Stimulated activated CD4-positive, alpha-beta T cell treated with anti-CD3 and anti-CD28 coated beads, Interleukin-2, amount 100 ng/mL, for 4 hours (primary cell): Measurements from ENCODE around the gene MOB1B.
"Not testable (repeated sequence)": the region's sequence is repeated elsewhere in the genome, so short reads cannot be mapped to it uniquely, and the experiment has no call there.

Source experiments
- DNase-seq: peaks from one replicate; pipeline ENCODE4 v3.0.0-alpha.2; 2020; ENCODE audit warnings: low read depth

The MOB1B gene

DNA sequence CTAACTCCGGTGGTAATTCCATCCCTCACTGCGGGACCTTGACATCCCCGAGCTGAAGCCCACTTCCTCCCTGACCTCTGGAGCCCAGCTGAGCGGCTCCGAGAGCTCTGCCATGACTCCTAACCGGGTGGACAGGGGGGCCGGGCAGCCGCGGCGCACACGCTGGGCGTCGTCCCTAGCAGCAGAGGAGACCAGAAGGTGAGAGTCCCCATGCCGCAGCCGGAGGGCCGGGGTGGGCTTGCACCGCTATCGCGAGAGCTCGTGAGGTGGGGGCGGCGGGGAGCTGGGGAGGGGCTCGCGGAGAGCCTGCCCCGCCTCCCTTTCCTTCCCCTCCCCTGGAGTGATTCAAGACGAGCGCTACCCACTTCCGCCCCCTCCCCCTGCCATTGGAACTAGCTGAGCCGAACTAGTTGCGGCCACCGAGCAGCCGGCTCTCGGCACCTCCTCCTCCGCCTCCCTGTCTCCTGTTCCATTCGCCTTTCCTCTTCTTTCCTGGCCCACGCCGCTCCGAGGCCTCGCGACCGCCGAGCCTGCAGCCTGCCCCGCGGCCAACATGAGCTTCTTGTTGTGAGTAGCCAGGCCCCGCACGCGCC lies at the start of gene MOB1B:
MOB1B (plus strand) TSS at position 386 of the 593 bp plus-strand sequence; CDS start at position 554, 168 bp downstream.
- peak; percentile 82 for DNase-seq

DNA sequence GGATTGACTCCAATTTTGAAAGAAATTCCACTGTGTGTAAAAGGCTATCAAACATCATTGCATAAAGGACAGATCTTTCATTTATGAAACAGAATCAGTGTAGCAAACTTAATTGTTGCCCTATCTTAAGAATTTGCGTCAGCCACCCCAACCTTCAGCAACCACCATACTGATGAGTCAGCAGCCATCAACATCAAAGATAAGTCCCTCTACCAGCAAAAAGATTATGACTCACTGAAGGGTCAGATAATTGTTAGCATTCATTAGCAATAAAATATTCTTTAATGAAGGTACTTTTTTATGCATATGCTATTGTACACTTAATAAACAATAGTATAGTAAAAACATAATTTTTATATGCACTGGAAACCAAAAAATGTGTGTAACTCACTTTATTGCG lies 46.7 kb upstream of the MOB1B start:
- no peak for DNase-seq

DNA sequence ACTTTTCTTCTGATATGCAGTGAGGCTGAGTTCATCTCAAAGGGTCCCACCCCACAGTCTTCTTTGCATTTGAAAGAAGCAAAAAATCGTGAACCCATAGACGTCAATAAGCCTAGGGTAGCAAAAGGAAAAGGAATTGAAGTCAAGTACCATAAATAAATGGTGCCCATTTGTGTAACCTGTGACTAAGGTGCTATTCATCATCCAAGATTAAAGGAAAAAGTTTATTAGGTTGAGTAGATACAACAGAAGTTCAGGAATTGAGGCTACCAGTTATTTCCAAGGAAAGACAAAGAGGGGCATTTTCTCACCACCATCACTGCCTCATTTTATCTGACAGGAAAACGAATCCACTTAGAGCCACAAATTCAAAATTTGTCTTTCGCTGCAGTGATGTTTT lies 43.7 kb upstream of the MOB1B start:
- DNase-seq: no peak

DNA sequence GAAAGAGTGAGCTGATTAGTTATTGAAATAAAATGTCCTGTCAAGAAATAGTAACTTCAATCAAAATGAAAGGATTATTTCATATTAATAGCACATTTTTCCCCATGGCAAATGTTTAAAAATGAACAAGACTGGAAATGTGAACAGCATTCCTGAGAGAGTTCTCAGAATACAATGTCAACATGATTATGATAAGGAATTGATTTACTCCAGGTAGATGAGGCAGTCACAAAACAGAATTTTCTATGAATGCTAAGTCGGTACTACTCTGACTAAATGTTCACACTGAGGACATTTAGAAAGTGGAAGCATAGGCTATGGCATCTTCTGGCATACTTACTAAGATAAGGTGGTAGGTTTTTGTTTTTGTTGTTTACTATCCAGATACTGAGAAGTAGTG lies 43.1 kb upstream of the MOB1B start:
- DNase-seq: no peak

DNA sequence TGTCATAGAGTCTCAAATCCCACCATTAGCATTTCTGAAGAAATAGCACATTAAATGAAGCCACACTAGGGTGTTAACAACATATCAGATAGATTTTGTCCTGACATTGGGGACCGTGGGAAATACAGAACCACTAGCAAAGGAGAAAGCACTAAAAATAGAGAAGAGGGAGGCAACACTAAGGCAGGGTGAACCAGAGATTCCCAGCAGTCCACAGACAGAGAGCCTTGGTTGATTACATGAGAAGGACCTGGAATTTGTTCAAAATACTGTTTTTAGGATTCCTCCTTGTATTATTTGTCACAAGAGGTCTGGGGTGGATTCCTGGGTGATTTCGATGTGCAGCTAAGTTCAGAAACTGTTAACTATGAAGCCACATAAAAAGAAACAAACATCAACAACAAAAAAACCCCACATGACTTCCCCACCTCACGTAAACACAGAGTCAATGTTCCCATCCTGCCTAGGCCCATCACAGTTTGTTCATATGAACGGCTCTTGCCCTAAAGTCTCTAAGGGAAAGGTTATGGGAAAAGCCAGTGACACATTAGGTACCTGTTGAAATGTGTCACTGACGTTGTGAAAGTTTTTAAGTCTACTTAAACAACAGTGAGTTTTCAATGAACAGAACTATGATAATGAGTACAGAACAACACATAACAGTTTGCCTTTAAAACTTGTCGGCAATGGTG lies 38.9 kb upstream of the MOB1B start:
- no peak for DNase-seq

DNA sequence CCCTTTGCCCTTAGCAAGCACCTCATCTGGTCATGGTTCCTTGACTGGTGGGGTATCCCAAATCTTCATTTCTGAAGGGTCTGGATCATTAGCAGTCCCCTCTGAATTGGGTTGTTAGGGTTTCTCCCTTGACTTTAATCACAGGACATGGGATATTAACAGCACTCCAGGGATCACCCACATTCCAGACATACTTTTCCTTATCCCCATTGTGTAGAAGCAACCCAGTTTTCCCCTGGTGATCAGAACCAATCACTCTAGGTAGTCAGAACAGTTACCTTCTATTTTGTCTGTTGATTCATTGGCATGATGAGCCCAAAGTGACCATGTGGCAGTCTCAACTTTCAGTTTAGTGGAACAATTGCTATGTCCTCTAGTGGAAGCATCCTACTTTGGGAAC lies 33.4 kb upstream of the MOB1B start:
- DNase-seq: no peak

DNA sequence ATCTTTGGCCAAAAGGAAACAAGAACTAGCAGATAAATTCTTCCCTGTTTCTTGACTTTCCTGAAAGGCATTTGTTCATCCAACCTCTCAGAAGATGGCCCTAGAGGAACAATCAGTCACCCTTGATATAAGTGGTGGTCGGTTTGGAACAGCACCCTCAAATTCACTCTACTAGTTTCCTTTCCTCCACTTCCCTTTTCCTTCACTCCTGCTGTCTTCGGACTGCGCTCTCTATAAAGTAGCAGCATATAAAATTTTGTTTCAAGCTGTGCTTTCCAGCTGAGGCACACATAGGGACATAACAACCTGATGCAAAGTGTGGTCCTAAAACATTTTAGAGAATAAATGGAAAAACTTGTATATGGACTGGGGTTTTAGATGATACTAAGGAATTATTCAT lies 29.0 kb upstream of the MOB1B start:
- no peak for DNase-seq

DNA sequence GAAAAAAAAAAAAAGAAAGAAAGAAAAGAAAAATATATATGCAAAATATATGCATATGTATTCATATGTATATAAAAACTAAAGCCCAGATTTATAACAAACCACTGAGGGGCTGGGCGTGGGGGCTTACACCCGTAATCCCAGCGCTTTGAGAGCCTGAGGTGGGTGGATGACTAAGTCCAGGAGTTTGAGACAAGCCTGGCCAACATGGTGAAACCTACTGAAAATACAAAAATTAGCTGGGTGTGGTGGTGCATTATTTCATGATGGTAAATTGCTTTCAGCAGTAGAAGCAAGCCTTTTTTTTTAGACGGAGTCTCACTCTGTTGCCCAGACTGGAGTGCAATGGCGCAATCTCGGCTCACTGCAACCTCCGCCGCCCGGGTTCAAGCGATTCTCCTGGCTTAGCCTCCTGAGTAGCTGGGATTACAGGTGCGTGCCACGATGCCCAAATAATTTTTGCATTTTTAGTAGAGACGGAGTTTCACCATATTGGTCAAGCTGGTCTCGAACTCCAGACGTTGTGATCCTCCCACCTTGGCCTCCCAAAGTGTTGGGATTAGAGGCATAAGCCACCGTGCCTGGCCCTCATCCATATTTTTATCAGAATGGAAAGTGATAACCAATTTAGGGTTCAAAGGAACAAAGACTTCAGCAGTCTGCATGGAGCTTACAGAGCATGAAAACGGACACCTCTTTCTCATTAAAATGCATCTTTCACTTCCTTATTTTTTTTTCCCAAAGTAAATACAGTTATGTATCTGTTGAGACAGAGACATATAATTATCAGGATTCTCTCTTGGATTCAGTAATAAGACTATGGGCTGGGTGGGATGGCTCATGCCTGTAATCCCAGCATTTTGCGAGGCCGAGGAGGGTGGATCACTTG lies 27.7 kb upstream of the MOB1B start:
- DNase-seq: no peak

DNA sequence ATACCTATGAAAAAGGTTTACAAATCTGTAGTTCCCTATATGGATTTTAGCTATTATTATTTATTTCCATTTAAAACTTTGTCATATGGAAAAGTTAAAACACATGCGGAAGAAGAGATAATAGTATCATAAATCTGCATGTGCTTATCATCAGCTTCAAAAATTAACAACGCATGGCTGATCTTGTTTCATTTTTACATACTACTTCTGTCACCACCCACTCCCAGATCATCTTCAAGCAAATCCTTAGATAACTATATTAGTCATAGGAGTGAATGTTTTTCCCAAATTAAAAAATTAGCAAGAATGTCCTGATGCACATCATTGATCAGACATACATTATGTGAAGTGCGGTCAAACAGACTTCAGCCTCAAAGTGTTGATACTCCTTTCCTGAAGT lies 24.6 kb upstream of the MOB1B start:
- DNase-seq: no peak

DNA sequence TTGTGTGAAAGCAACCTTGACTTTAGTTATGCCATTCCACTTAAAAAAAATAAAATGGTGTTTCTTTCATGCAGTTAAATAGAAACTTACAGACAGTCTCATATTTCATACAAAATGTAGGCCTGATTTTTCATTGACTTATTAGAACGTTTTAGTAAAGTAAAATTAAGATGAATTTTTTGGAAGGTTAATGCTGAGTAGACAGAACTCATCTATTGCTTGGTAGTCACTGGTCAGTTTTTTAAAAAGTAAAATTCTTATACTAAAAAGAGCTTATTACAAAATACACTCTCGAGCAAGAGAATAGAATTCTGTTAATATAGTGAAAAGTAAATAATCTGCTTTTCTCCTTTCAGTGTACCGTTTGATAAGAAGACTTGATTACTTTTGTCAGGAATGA lies 21.4 kb upstream of the MOB1B start:
- no peak for DNase-seq

DNA sequence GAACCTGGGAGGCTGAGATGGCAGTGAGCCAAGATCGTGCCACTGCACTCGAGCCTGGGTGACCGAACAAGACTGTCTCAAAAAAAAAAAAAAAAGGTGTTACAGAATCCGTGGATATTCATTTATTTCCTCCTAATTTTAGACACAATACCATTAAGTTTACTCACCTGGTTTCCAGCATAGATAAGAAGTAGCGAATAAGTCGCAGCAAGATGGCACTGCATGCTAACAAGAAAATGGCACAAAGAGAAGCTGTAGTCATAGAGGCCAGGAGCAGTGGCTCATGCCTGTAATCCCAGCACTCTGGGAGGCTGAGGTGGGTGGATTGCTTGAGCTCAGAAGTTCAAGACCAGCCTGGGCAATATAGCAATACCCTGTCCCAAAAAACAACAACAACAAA lies 17.0 kb upstream of the MOB1B start:
- no peak for DNase-seq

DNA sequence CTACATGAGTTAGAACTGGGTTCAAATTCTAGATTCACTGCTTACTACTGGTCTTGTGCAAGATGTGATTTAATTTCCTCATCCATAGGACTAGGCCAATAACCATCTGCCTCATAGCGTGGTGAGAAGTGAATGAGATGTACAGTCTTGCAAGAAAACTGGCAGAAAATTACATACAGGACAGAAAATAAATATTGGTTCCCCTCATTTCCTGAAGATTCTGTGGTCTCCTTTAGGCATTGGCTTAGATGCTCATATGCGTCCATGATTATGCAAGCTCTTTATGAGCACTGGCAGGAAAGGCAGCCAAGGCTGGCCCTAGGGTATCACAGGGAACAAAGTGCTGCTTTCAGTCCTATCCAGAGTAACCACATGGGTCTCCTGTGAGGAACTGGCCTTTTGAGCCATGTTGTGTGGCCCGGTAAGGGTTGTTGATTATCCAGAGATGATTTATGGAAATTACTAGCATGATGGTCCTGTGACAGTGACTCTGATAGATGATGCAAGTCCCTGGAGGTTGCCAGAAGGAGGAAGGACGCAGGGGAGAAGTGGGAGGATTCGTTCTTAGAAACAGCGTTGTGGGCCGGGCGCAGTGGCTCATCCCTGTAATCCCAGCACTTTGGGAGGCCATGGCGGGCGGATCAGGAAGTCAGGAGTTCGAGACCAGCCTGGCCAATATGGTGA lies 9.9 kb upstream of the MOB1B start:
- DNase-seq: no peak

DNA sequence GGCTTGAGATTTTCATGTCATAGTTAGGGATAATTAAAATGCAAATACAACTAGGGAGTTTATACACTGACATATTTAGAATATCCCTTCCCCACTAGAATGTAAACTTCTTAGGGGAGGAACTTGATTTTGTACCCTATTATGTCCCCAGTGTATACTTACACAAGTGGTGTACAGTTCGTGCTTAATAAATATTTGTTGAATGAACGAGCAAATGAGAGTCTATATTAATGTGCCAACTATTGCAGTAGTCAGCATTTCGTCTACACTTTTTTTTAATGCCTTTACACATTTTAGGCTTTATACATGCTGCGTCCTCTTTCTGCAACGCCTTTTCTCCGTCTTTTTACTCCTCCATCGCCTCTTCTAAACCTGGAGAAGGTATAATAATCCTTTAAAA lies 8.4 kb upstream of the MOB1B start:
- DNase-seq: no peak

DNA sequence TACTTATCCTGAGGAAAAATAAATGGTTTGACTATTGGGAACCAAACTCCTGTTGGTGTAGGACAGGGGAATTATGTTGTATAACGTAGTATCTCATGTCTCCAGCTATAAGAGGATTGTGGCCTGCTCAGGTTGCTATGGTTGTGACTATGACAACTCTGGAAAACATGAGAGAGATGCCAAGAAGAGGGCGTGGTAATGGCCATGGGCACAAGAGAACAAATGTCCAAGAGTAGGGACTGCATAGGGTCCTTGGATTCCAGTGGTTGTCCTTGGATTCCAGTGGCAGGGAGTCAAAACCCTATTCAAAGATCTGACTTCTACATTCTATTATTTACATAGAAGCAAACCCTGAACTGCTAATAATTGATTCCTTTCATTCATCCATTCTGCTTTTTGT lies 6.8 kb upstream of the MOB1B start:
- no peak for DNase-seq

DNA sequence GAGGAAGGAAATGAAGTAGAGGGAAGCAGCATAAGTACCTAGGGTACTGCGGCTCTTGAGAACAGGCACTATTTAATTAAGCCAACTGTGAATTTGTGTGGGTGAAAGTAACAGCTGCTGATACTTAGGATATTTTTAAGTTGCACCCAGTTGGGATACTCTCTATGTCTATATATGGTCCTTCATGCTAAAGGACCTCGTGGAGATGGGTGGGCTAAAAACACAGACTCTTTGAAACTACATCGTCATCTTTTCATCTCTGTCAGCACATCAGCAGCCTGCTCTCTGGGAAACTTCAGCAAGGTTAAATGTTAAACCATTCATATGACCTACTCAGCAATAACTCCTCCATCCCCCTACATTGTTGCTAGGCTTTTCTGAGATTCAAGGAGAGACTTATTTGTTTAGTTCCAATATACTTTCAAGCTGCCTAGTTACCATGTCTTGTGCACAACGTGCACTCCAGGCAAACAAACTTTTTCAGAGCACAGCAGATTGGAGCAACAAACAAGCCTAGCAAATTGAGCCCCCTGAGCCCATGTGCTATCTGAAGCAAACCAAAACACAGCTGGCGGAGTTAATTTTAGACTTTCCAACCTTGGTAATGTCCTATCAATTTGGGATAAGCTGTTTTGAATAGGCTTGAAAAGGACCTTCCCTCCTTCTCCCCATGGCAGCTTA lies 6.2 kb upstream of the MOB1B start:
- no peak for DNase-seq

DNA sequence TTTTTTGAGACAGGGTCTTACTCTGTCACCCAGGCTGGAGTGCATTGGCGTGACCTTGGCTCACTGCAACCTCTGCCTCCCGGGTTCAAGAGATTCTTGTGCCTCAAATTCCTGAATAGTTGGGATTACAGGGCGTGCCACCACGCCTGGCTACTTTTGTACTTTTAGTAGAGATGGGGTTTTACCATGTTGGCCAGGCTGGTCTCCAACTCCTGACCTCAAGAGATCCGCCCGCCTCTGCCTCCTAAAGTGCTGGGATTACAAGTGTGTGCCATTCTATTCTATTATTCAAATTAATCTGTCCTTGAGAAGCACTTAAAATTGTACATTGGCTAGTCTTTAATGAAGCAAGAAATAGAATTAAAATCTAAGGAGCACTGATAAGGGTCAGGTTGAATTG lies 3.6 kb upstream of the MOB1B start:
- not testable (repeated sequence) for DNase-seq

DNA sequence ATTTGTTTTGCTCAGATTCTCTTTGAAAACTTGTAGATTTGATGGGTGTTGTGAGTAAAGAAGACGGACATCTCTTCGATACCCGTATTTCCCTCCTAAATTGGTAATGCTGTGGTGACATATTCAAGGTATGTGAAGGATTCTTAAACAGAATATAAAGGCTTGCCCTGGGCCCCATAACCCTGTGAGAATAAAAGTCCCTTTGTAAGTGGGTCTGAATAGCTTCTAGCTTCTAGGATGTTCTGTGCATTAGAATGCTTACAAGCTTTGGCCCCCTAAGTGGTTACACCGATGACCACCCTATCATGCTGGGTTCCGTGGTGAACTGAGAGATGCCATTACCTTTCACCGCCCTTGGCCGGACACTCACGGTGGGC lies 574 bp upstream of the MOB1B start:
- DNase-seq: no peak

DNA sequence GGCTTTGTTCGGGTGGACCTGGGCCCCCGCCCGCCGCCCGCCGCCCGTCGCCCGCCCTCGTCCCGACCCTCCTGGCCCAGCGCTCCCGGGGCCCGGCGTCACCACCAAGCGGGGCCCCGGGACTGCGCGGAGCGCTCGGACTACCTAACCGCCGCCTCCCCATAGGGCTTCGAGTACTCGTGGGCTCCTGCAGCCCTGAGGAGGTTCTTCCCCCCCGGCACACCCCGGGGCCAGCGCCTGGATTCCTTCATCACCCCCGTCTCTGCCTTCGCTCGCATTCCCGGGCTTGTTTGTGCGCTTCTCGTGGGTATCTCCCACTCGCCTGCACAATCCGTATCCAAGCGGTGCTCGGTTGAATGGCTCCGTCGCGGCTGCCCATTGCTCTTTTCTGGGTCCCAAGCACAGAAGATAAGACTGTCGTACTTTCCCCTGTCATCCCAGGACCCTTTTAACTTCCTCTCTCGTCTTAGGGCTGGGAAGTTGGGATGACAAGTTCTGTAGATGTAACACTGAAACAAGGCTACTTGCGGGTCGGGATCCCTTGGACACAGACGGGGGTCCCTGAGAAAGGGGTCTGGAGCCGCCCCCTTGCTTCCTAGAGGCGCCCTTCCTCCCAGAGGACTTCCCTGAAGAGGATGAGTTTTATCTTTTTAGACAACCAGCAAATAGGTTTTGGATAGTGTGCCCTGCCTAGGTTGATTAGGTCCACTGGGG lies 565 bp downstream of the MOB1B start:
- DNase-seq: no peak

DNA sequence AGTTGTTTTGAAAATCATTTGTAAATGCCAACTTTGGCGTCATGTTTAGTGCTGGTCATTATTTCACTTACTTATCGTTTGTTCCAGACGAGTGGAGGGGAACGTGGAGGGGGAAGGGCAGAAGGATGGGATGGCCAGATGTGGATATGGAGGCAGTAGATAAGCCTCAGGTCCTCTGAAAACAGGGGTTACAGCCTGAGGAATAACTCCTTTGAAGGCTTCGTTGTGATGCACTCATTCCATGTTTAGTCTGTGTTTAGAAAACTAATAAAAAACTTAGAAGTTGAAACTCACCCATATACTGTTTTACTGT lies 1.1 kb downstream of the MOB1B start:
- no peak for DNase-seq

DNA sequence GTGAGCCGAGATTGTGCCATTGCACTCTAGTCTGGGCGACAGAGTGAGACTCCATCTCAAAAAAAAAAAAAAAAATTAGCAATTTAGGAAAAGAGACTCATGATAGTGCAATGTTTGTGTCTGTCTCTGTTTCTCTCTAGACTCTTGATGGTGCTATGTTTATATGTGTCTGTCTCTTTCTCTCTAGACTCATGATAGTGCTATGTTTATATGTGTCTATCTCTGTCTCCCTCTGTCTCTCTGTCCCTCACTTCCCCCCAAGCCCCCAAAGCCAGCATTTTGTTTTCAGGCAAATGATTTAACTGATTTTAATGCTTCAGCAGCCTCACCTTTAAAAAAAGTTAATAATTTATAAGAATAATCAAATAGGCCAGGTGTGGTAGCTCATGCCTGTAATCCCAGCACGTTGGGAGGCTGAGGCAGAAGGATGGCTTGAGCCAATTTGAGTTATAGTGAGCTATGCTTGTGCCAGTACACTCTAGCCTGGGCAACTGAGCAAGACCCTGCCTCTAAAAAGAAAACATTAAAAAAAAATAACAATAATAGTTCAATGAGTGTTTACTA lies 6.9 kb downstream of the MOB1B start:
- DNase-seq: no peak

DNA sequence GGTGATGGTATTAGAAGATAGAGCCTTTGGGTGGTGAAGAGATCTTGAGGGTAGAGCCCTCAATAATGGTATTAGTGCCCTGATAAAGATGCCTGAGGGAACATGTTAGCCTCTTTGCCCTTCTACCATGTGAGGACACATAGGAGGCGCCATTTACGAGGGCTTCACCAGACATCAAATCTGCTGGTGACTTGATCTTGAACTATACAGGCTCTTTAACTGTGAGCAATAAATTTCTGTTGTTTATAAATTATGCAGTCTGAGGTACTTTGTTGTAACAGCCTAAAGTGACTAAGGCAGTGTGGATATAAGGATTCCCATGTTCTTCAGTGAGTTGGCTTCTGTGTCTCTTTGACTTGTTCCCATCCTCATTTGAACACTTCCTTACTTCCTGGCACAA lies 11.8 kb downstream of the MOB1B start:
- DNase-seq: no peak
